Activated CD4-positive, CD25-positive, alpha-beta regulatory T cell treated with anti-CD3 and anti-CD28 coated beads, Interleukin-2, amount 50 U/mL, for 72 hours (primary cell): ENCODE measurements around the gene ZNF232.
"Not testable (repeated sequence)": the region's sequence is repeated elsewhere in the genome, so short reads cannot be mapped to it uniquely, and the experiment has no call there.

Experiments used
- DNase-seq: peaks from one replicate; pipeline ENCODE4 v3.0.0; 2021

Gene ZNF232

GRCh38 chr17:5096731-5097100, 15.0 kb downstream of the ZNF232 start:
- no peak for DNase-seq

DNA sequence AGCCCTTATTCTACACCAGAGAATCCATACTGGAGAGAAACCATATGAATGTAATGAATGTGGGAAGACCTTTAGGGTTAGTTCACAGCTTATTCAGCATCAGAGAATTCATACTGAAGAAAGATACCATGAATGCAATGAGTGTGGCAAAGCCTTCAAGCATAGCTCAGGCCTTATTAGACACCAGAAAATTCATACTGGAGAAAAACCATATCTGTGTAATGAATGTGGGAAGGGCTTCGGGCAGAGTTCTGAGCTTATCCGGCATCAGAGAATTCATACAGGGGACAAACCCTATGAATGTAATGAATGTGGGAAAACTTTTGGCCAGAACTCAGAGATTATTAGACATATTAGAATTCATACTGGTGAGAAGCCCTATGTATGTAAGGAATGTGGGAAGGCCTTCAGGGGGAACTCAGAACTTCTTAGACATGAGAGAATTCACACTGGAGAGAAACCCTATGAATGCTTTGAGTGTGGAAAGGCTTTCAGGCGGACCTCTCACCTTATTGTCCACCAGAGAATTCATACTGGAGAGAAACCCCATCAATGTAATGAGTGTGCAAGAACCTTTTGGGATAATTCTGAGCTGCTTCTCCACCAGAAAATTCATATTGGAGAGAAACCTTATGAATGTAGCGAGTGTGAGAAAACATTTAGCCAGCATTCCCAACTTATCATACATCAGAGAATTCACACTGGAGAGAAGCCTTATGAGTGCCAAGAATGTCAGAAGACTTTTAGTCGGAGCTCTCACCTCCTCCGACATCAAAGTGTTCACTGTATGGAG, 19.3 kb downstream of the ZNF232 start:
- DNase-seq = no peak

- DNase-seq = no peak
These were observed 31.1 kb downstream of the ZNF232 start for GRCh38 chr17:5080591-5080990.

DNA sequence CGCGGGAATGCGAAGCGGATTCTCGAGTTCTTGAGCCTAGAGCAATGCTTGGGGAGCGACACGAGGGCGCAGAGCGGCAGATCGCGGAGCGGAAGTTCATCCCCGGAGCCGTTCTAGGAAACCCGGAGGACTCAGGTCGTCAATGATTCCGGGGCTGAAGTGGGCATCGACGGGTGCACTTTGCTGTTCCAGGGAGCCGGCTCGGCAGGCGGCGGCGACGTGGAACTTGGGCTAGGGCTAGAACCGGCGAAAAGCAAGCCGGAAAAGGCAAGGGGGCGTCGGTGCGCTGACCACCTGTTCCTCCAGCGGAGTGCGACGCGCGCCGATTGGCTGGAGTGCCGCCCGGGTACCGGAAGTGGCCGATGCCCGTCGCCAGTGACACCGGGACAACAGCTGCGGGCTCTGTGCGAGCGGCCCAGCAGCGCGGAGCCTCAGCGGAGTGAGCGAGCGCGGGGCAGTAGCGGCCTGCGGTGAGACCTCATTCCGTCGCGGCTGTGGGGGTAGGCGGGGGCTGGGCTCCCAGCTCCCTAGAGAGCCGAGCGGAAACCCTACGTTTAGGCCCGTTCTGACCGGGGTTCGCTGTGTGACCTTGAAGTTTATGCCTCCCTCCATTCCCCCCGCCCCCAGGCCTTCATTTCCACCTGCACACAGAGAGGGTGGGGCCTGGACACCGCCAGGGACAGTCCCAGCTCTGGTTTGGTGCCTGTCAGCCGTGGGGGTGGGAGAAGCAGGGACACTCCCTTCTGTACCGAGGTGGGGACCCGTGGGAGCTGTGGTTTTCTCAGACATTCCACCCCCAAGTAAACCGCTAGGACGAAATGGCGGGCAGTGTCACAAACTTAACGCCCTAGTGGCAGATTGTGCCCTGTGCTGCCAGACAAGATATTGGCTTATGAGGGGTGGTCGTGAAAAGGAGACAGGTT, 33.3 kb downstream of the ZNF232 start, which contains the start of gene ZFP3:
TSS of gene ZFP3 (plus strand) at position 362 of the 923 bp plus-strand sequence. CDS start 13,038 bp downstream, outside the sequence.
- DNase-seq = peak; percentile 81

DNA sequence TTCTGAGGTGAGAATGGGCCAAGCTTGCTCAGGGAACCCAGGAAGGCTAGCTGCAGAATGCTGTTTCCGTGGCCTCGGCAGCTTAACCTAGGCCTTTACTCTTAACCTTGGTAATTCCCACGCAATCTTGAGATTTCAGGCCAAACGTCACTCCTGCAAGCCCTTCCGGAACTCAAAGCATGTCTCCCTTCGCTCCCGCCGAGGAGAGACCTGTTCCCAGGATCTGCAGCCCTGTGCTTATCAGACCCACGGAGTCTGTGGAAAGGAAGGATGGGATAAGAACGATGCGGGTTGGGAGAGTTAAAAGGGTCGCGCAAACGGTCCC, 33.9 kb downstream of the ZNF232 start:
- DNase-seq = no peak

GRCh38 chr17:5077275-5077674, 34.4 kb downstream of the ZNF232 start:
- not testable (repeated sequence) for DNase-seq

GRCh38 chr17:5075472-5075871, 36.2 kb downstream of the ZNF232 start:
- not testable (repeated sequence) for DNase-seq

DNA sequence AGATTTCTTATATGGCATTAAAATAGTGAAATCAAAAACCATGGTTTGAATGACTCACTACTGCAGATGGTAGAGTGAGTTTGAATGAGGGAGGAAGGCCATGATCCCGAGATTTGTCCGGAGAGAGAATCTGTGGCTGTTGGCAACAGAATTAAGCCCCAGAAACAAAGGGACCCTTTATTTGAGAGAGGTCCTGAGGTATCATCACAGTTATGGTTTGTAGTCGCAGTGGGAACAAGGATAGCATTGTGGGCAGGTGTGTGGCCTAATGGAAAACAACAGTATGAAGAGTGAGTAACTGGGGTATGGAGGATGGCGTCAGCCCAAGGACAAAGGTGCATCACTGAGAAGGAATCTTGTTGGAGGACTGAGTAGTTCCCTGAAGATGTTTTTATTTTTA, 42.0 kb downstream of the ZNF232 start:
- DNase-seq = no peak

GRCh38 chr17:5068236-5068635, 43.4 kb downstream of the ZNF232 start:
- DNase-seq = no peak

DNA sequence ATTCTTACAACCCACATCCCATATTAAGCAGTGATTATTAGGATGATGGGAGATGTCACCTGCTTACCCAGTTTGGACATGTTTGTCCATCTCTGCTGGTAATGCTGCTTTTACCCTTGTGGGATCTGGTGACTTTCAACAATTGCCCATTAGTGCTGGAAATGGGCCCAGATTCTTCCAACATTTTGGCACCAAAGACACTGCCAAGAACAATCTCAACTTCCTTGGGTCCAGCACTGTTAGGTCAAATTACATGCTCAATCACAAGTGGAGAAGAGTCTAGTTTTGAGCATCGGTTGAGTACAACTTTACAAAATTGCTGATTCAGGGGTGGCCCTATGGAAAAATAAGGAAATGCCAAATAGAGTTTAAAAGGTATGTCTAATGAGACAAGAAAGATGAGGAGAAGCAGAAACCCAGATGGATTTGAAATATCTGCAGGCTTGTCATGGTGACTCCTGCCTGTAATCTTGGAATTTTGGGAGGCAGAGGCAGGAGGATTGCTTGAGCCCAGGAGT, 46.4 kb downstream of the ZNF232 start:
- DNase-seq = no peak
